H9 (cell line): ENCODE results near the gene VPS26B. TPM values are rescaled to one million over a fixed set of nuclear protein-coding genes. Genes with fewer than 3 reads are reported as not detected.

Experiments
- DNase-seq: peaks from one replicate; pipeline ENCODE4 v3.0.0-alpha.2; 2017
- H2AFZ ChIP-seq: one replicate; pipeline ENCODE4 v1.6.1; 2013; ENCODE audit warnings: mild to moderate bottlenecking, low read length, control low read depth, moderate library complexity
- H2AK5ac ChIP-seq: 2 replicates; pipeline ENCODE4 v1.6.1; 2013; ENCODE audit warnings: low read length, control low read depth, mixed read lengths; ENCODE audit not compliant: insufficient read length
- H2BK120ac ChIP-seq: one replicate; pipeline ENCODE4 v1.6.1; 2013; ENCODE audit warnings: low read depth, mild to moderate bottlenecking, low read length, control low read depth, inconsistent platforms; ENCODE audit not compliant: poor library complexity, severe bottlenecking
- H2BK12ac ChIP-seq: 2 replicates; pipeline ENCODE4 v1.6.1; 2013; ENCODE audit warnings: low read length, control low read depth, mixed read lengths, low read depth; ENCODE audit not compliant: insufficient read length
- H2BK15ac ChIP-seq: 2 replicates; pipeline ENCODE4 v1.6.1; 2013; ENCODE audit warnings: low read depth, low read length, control low read depth
- H2BK20ac ChIP-seq: one replicate; pipeline ENCODE4 v1.6.1; 2013; ENCODE audit warnings: low read depth, mild to moderate bottlenecking, low read length, control low read depth, inconsistent platforms; ENCODE audit not compliant: poor library complexity, severe bottlenecking
- H2BK5ac ChIP-seq: 2 replicates; pipeline ENCODE4 v1.6.1; 2013; ENCODE audit warnings: low read length, control low read depth, mixed read lengths; ENCODE audit not compliant: insufficient read length
- H3K14ac ChIP-seq: 2 replicates; pipeline ENCODE4 v1.6.1; 2013; ENCODE audit warnings: low read length, control low read depth; ENCODE audit not compliant: insufficient read depth
- H3K18ac ChIP-seq: 2 replicates; pipeline ENCODE4 v1.6.1; 2013; ENCODE audit warnings: low read depth, mild to moderate bottlenecking, mixed read lengths, low read length, control low read depth; ENCODE audit not compliant: insufficient read length
- H3K23ac ChIP-seq: 2 replicates; pipeline ENCODE4 v1.6.1; 2013; ENCODE audit warnings: low read length, control low read depth, mixed read lengths, low read depth; ENCODE audit not compliant: insufficient read length
- H3K23me2 ChIP-seq: 2 replicates; pipeline ENCODE4 v1.6.1; 2013; ENCODE audit warnings: low read depth, mild to moderate bottlenecking, mixed read lengths, low read length, control low read depth; ENCODE audit not compliant: insufficient read length, poor library complexity, severe bottlenecking
- H3K27ac ChIP-seq: 2 replicates; pipeline ENCODE4 v1.5.1; 2013; ENCODE audit warnings: low read length, control low read depth, mixed read lengths, low read depth; ENCODE audit not compliant: insufficient read length
- H3K27me3 ChIP-seq: 2 replicates; pipeline ENCODE4 v1.6.1; 2013; ENCODE audit warnings: low read length, control low read depth, inconsistent platforms; ENCODE audit not compliant: insufficient read depth
- H3K4ac ChIP-seq: 2 replicates; pipeline ENCODE4 v1.6.1; 2013; ENCODE audit warnings: low read depth, mild to moderate bottlenecking, control low read depth, inconsistent platforms, low read length, moderate library complexity
- H3K4me1 ChIP-seq: 2 replicates; pipeline ENCODE4 v1.6.1; 2013; ENCODE audit warnings: low read length, control low read depth, inconsistent platforms; ENCODE audit not compliant: insufficient read depth
- H3K4me2 ChIP-seq: 2 replicates; pipeline ENCODE4 v1.6.1; 2013; ENCODE audit warnings: low read length, control low read depth, mixed read lengths; ENCODE audit not compliant: insufficient read length, insufficient read depth
- H3K56ac ChIP-seq: 2 replicates; pipeline ENCODE4 v1.6.1; 2013; ENCODE audit warnings: low read depth, mild to moderate bottlenecking, mixed read lengths, low read length, control low read depth; ENCODE audit not compliant: insufficient read length
- H3K79me1 ChIP-seq: 2 replicates; pipeline ENCODE4 v1.6.1; 2013; ENCODE audit warnings: low read depth, mild to moderate bottlenecking, moderate library complexity, low read length, control low read depth, inconsistent platforms; ENCODE audit not compliant: insufficient read depth, poor library complexity, severe bottlenecking
- H3K79me2 ChIP-seq: 2 replicates; pipeline ENCODE4 v1.6.1; 2013; ENCODE audit warnings: low read length, control low read depth, inconsistent platforms; ENCODE audit not compliant: insufficient read depth
- H3K9ac ChIP-seq: 2 replicates; pipeline ENCODE4 v1.6.1; 2013; ENCODE audit warnings: low read length, control low read depth, mixed read lengths; ENCODE audit not compliant: insufficient read length; ENCODE audit errors: extremely low read depth
- H3K9me3 ChIP-seq: one replicate; pipeline ENCODE4 v1.6.1; 2013; ENCODE audit warnings: low read depth, low read length, inconsistent platforms; ENCODE audit not compliant: control insufficient read depth
- H3T11ph ChIP-seq: one replicate; pipeline ENCODE4 v1.6.1; 2013; ENCODE audit warnings: mild to moderate bottlenecking, low read length, control low read depth, inconsistent platforms
- H4K20me1 ChIP-seq: one replicate; pipeline ENCODE4 v1.6.1; 2013; ENCODE audit not compliant: control insufficient read depth, insufficient read length, insufficient read depth
- H4K5ac ChIP-seq: 2 replicates; pipeline ENCODE4 v1.6.1; 2013; ENCODE audit warnings: low read depth, mild to moderate bottlenecking, mixed read lengths, low read length, control low read depth; ENCODE audit not compliant: insufficient read length
- H4K8ac ChIP-seq: replicated peaks from 2 replicates; pipeline ENCODE4 v1.6.1; 2013; ENCODE audit warnings: low read length, control low read depth, mixed read lengths, low read depth; ENCODE audit not compliant: insufficient read length
- H4K91ac ChIP-seq: 2 replicates; pipeline ENCODE4 v1.6.1; 2013; ENCODE audit warnings: low read depth, mild to moderate bottlenecking, moderate library complexity, mixed read lengths, low read length, control low read depth; ENCODE audit not compliant: insufficient read length
- H3K27ac Mint-ChIP-seq, 3 experiments: 2 replicates in 2 of 3; 3 replicates in 1 of 3; pipeline ENCODE4 v1.8.0; 2020 to 2021; ENCODE audit warnings: mixed read lengths in 3 of 3, mild to moderate bottlenecking in 1 of 3, moderate library complexity in 1 of 3
- H3K27me3 Mint-ChIP-seq: 2 replicates; pipeline ENCODE4 v1.8.0; 2021; ENCODE audit warnings: low read depth, mild to moderate bottlenecking, moderate library complexity, mixed read lengths
- H3K36me3 Mint-ChIP-seq, 3 experiments: 2 replicates in 2 of 3; 3 replicates in 1 of 3; pipeline ENCODE4 v1.8.0; 2020 to 2021; ENCODE audit warnings: low read depth in 3 of 3, mixed read lengths in 3 of 3; ENCODE audit not compliant: insufficient read depth in 1 of 3
- H3K4me1 Mint-ChIP-seq, 2 experiments: 2 replicates each; pipeline ENCODE4 v1.8.0; 2020; ENCODE audit warnings: mixed read lengths in 2 of 2
- H3K4me3 Mint-ChIP-seq, 2 experiments: 2 replicates in 1 of 2; 3 replicates in 1 of 2; pipeline ENCODE4 v1.8.0; 2020 to 2021; ENCODE audit warnings: mild to moderate bottlenecking in 2 of 2, mixed read lengths in 2 of 2, moderate library complexity in 1 of 2
- H3K9me3 Mint-ChIP-seq, 2 experiments: 2 replicates in 1 of 2; 3 replicates in 1 of 2; pipeline ENCODE4 v1.8.0; 2020; ENCODE audit warnings: mild to moderate bottlenecking in 2 of 2, mixed read lengths in 2 of 2, moderate library complexity in 1 of 2
- WGBS: extraction: QIAGEN DNeasy Blood & Tissue Kit; methylation state at CpG from one replicate; pipeline ENCODE4 v1.1.7; 2013; ENCODE audit warnings: missing lambda C conversion rate, low lambda C conversion rate, mixed read lengths; ENCODE audit not compliant: insufficient read length; ENCODE audit errors: extremely low coverage; 5-methylcytosine and 5-hydroxymethylcytosine counted together
- total RNA-seq: library from RNA; stranded (reverse); gene quantifications from 2 replicates; pipeline ENCODE4 v1.2.1, GENCODE V29; 2021
- TF ChIP-seq, protein P1 (sequence below): fragments of 200-600 bp; sonication (generic); conservative IDR thresholded peaks from 3 replicates; pipeline ENCODE4 v1.8.0; 2021; ENCODE audit warnings: antibody characterized with exemption, mild to moderate bottlenecking

The VPS26B gene
- total RNA-seq, 1 experiment from 2014 or later: 27.5 TPM

DNA sequence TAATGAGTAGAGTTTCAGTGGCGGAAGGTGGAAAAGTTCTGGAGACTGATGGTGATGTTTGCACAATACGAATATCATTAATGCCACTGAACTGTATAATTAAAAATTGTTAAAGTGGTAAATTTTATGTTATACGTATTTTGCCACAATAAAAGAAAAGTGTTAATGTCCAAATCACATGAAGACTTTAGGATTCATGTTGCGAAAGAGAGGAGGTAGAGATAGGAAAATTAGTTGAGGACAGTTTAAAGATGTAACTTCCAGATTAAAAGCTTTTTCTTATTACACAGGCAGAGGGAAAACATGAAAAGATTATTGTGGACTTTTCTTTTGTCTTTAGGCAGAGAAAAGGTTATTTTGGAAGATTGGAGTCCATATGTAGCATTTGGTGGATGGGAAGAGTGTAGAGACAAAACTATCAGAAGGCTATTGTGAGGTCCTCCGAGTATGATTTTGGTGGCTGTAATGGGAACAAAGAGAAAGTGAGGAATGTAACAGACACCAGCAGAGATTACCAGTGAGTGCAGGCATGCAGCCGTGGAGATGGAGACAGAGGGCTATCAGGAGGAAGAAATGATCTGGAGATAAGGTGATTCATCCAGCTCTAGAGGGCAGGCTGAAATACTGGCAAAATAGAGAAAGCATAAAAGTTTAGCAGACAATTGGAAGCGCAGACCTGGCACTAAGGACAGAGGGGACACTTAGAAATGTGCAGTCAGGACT lies 12.5 kb downstream of the VPS26B start:
- H2BK12ac ChIP-seq: no peak overlapping the region
- no peak overlapping the region for H4K91ac ChIP-seq
- Mint-ChIP-seq H3K27ac (no peak overlapping the region; a peak in 2 of 7 replicates), H3K4me3 (no peak overlapping the region), H3K4me1 (peaks cover 2% of the 10 kb centered on the region in 2 experiments; a peak in 3 of 4 replicates), H3K27me3 (no peaks in the 10 kb centered on the region), H3K36me3 (peaks cover 5 to 20% (median 6%) of the 10 kb centered on the region in 3 experiments; a peak in 5 of 7 replicates), H3K9me3 (no peaks in the 10 kb centered on the region)
- TF ChIP-seq, protein P1, sequence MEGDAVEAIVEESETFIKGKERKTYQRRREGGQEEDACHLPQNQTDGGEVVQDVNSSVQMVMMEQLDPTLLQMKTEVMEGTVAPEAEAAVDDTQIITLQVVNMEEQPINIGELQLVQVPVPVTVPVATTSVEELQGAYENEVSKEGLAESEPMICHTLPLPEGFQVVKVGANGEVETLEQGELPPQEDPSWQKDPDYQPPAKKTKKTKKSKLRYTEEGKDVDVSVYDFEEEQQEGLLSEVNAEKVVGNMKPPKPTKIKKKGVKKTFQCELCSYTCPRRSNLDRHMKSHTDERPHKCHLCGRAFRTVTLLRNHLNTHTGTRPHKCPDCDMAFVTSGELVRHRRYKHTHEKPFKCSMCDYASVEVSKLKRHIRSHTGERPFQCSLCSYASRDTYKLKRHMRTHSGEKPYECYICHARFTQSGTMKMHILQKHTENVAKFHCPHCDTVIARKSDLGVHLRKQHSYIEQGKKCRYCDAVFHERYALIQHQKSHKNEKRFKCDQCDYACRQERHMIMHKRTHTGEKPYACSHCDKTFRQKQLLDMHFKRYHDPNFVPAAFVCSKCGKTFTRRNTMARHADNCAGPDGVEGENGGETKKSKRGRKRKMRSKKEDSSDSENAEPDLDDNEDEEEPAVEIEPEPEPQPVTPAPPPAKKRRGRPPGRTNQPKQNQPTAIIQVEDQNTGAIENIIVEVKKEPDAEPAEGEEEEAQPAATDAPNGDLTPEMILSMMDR: no peak
- no peak overlapping the region for H2AK5ac ChIP-seq
- no peak for DNase-seq
- no peaks in the 10 kb centered on the region for H3K4me1 ChIP-seq
- no peaks in the 10 kb centered on the region for H3K27me3 ChIP-seq
- H3K4me2 ChIP-seq: no peak overlapping the region
- H3K27ac ChIP-seq: no peak overlapping the region
- no peaks in the 10 kb centered on the region for H3K9me3 ChIP-seq
- no peak overlapping the region for H3K9ac ChIP-seq
- no peak overlapping the region for H3K4ac ChIP-seq
- H2BK15ac ChIP-seq: no peak overlapping the region
- H3K56ac ChIP-seq: no peak overlapping the region
- H3K14ac ChIP-seq: no peak overlapping the region
- H3T11ph ChIP-seq: no peak overlapping the region
- no peak overlapping the region for H3K23ac ChIP-seq
- no CpG with 5 or more reads among the region's 7 CpGs for WGBS
- no peaks in the 10 kb centered on the region for H3K79me2 ChIP-seq
- H4K20me1 ChIP-seq: no peaks in the 10 kb centered on the region
- H2AFZ ChIP-seq: no peak overlapping the region
- no peaks in the 10 kb centered on the region for H3K23me2 ChIP-seq
- H2BK120ac ChIP-seq: no peak overlapping the region
- no peaks in the 10 kb centered on the region for H3K79me1 ChIP-seq
- no peak overlapping the region for H4K5ac ChIP-seq
- no peak overlapping the region for H2BK20ac ChIP-seq
- H3K18ac ChIP-seq: no peak overlapping the region
- H2BK5ac ChIP-seq: no peak overlapping the region
- no peak overlapping the region for H4K8ac ChIP-seq
